A549 (cell line): ENCODE data around the gene POLK. TPM values are rescaled to one million over a fixed set of nuclear protein-coding genes. Genes with fewer than 3 reads are reported as not detected.

Experiments used
- ATAC-seq, 2 experiments: fragments of 200-7000 bp in 1 of 2; fragments of >200 bp in 1 of 2; cut with Nextera tagmentation in 1 of 2; cut with Tn5 transposase in 1 of 2; 3 replicates each; pipeline versions ENCODE4 v1.8.0 to v1.9.1; 2018 to 2020; ENCODE audit warnings: mild to moderate bottlenecking in 1 of 2, moderate library complexity in 1 of 2
- CTCF ChIA-PET: fragments of 300-600 bp; sonication (Branson Sonifier 250); formaldehyde crosslinking; extraction: SDS; loops from one replicate; lab custom pipeline; 2021; ENCODE audit warnings: antibody characterized with exemption, inconsistent platforms; lab: Yijun Ruan, JAX
- POLR2A ChIA-PET: fragments of 350-600 bp; formaldehyde crosslinking; extraction: SDS; loops from one replicate; lab custom pipeline; 2021; ENCODE audit warnings: antibody characterized with exemption, inconsistent platforms; lab: Yijun Ruan, JAX
- DNase-seq, 2 experiments: peaks; one replicate each; pipeline versions ENCODE4 v3.0.0 to v3.0.0-alpha.2; 2011 to 2016; ENCODE audit warnings: low read depth in 1 of 2, low spot score in 1 of 2
- FAIRE-seq: peaks from 2 replicates; lab custom pipeline; 2011; peaks lifted over from hg19 to GRCh38; lab: Jason Lieb, UNC
- H3K27ac ChIP-seq, 2 experiments: fragments of >200 bp; sonication (Bioruptor Twin); formaldehyde crosslinking; 3 replicates each; pipeline ENCODE4 v1.5.1; 2016 to 2017
- H3K4me1 ChIP-seq: fragments of >200 bp; sonication (Bioruptor Twin); formaldehyde crosslinking; 3 replicates; pipeline ENCODE4 v1.6.1; 2016
- H3K4me2 ChIP-seq: fragments of >200 bp; sonication (Bioruptor Twin); formaldehyde crosslinking; 3 replicates; pipeline ENCODE4 v1.6.1; 2016
- H3K4me3 ChIP-seq: fragments of >200 bp; sonication (Bioruptor Twin); formaldehyde crosslinking; 3 replicates; pipeline ENCODE4 v1.5.1; 2016
- H3K9me3 ChIP-seq: fragments of >200 bp; sonication (Bioruptor Twin); formaldehyde crosslinking; 3 replicates; pipeline ENCODE4 v1.6.1; 2016
- ATOH8 ChIP-seq: fragments of 250-450 bp; sonication (Bioruptor Pico); IDR thresholded peaks from 2 replicates; pipeline ENCODE4 v1.5.0; 2020; ENCODE audit warnings: low read depth, mild to moderate bottlenecking, moderate library complexity
- BCL3 ChIP-seq: fragments of >200 bp; sonication (Bioruptor Twin); formaldehyde crosslinking; IDR thresholded peaks from 3 replicates; pipeline ENCODE4 v1.6.1; 2016
- BHLHE40 ChIP-seq: IDR thresholded peaks from 2 replicates; pipeline ENCODE4 v1.6.1; 2012; ENCODE audit warnings: low read depth, low read length, inconsistent platforms
- CBX2 ChIP-seq: fragments of 200-600 bp; sonication (generic); IDR thresholded peaks from 2 replicates; pipeline ENCODE4 v1.6.1; 2016; ENCODE audit warnings: low read depth, mild to moderate bottlenecking, borderline replicate concordance
- CBX8 ChIP-seq: fragments of 200-600 bp; sonication (generic); IDR thresholded peaks from 2 replicates; pipeline ENCODE4 v1.6.1; 2016
- CEBPB ChIP-seq, 2 experiments: fragments of >200 bp in 1 of 2; sonication (Bioruptor Twin) in 1 of 2; formaldehyde crosslinking in 1 of 2; IDR thresholded peaks; 2 replicates each; pipeline ENCODE4 v1.6.1; 2012 to 2016
- CTCF ChIP-seq: fragments of >200 bp; sonication (Bioruptor Twin); formaldehyde crosslinking; IDR thresholded peaks from 3 replicates; pipeline ENCODE4 v1.5.1; 2016
- E2F6 ChIP-seq: IDR thresholded peaks from 2 replicates; pipeline ENCODE4 v1.6.1; 2012; ENCODE audit warnings: low read depth, borderline replicate concordance
- ELK1 ChIP-seq: fragments of 150-350 bp; IDR thresholded peaks from 2 replicates; pipeline ENCODE4 v1.6.1; 2014; ENCODE audit warnings: low read depth, mild to moderate bottlenecking, low read length
- EP300 ChIP-seq, 2 experiments: fragments of >200 bp; sonication (Bioruptor Twin); formaldehyde crosslinking; IDR thresholded peaks; 2 replicates in 1 of 2; 3 replicates in 1 of 2; pipeline ENCODE4 v1.6.1; 2016 to 2017
- ESRRA ChIP-seq: fragments of 150-350 bp; IDR thresholded peaks from 2 replicates; pipeline ENCODE4 v1.6.1; 2014; ENCODE audit warnings: mild to moderate bottlenecking, low read length, borderline replicate concordance
- HMGXB4 ChIP-seq: fragments of 250-450 bp; sonication (Bioruptor Pico); IDR thresholded peaks from 2 replicates; pipeline ENCODE4 v1.5.0; 2021; ENCODE audit warnings: mild to moderate bottlenecking, moderate library complexity, borderline replicate concordance
- HOXA7 ChIP-seq: fragments of 250-450 bp; sonication (Bioruptor Pico); IDR thresholded peaks from 2 replicates; pipeline ENCODE4 v1.5.0; 2020; ENCODE audit warnings: mild to moderate bottlenecking, moderate library complexity
- HOXB13 ChIP-seq: fragments of 250-450 bp; sonication (Bioruptor Pico); IDR thresholded peaks from 2 replicates; pipeline ENCODE4 v1.5.0; 2020; ENCODE audit warnings: low read depth, mild to moderate bottlenecking, moderate library complexity
- JUNB ChIP-seq: fragments of >200 bp; sonication (Bioruptor Twin); formaldehyde crosslinking; IDR thresholded peaks from 2 replicates; pipeline ENCODE4 v1.6.1; 2016
- KDM5A ChIP-seq: fragments of 200-600 bp; sonication (generic); IDR thresholded peaks from 2 replicates; pipeline ENCODE4 v1.6.1; 2016; ENCODE audit warnings: antibody characterized with exemption, mild to moderate bottlenecking
- MAFK ChIP-seq: fragments of 450-650 bp; IDR thresholded peaks from 2 replicates; pipeline ENCODE4 v1.6.1; 2014; ENCODE audit not compliant: partially characterized antibody
- NFE2L2 ChIP-seq: fragments of 150-350 bp; conservative IDR thresholded peaks from 2 replicates; pipeline ENCODE4 v1.6.1; 2014; ENCODE audit warnings: low read length
- PBX3 ChIP-seq: IDR thresholded peaks from 2 replicates; pipeline ENCODE4 v1.6.1; 2012
- RAD21 ChIP-seq, 2 experiments: fragments of >200 bp in 1 of 2; sonication (Bioruptor Twin) in 1 of 2; formaldehyde crosslinking in 1 of 2; IDR thresholded peaks in 1 of 2; conservative IDR thresholded peaks in 1 of 2; 2 replicates in 1 of 2; 3 replicates in 1 of 2; pipeline ENCODE4 v1.6.1; 2012 to 2018; ENCODE audit warnings: inconsistent platforms in 1 of 2
- RARB ChIP-seq: fragments of 250-450 bp; sonication (Bioruptor Pico); IDR thresholded peaks from 2 replicates; pipeline ENCODE4 v1.8.0; 2021; ENCODE audit warnings: mild to moderate bottlenecking, moderate library complexity
- RFX5 ChIP-seq: fragments of 450-650 bp; IDR thresholded peaks from 2 replicates; pipeline ENCODE4 v1.7.1; 2014; ENCODE audit warnings: antibody characterized with exemption, mild to moderate bottlenecking, moderate library complexity
- TFCP2L1 ChIP-seq: fragments of 250-450 bp; sonication (Bioruptor Pico); IDR thresholded peaks from 2 replicates; pipeline ENCODE4 v1.5.0; 2021; ENCODE audit warnings: mild to moderate bottlenecking
- USF2 ChIP-seq: fragments of 450-650 bp; IDR thresholded peaks from 2 replicates; pipeline ENCODE4 v1.6.1; 2014; ENCODE audit warnings: antibody characterized with exemption
- ZSCAN20 ChIP-seq: fragments of 250-450 bp; sonication (Bioruptor Pico); IDR thresholded peaks from 2 replicates; pipeline ENCODE4 v1.8.0; 2022; ENCODE audit warnings: mild to moderate bottlenecking, moderate library complexity
- WGBS: methylation state at CpG from one replicate; pipeline ENCODE4 v1.1.6; 2017; ENCODE audit errors: missing lambda C conversion rate; 5-methylcytosine and 5-hydroxymethylcytosine counted together
- polyA plus RNA-seq, 4 experiments: library from polyadenylated mRNA; depleted of rRNA in 3 of 4; stranded (reverse); fragments of >200 nt; fragmentation: RNase III in 1 of 4; extraction: RNeasy Plus Mini Kit Qiagen cat#74134 plus additional on column Dnase treatment in 1 of 4; gene quantifications; 2 replicates in 3 of 4; 3 replicates in 1 of 4; pipeline ENCODE4 v1.2.3, GENCODE V29; 2011 to 2017

The POLK gene
- polyA plus RNA-seq, 2 of the 4 experiments (the other 2 are of a cell fraction) = 10.9 to 39.8 TPM

- TF ChIP-seq JUNB (no peak), CBX8 (no peak)
Measured at GRCh38 chr5:75536694-75537360, 25.1 kb downstream of the POLK start (continued).

GRCh38 chr5:75538211-75538610 lies 26.5 kb downstream of the POLK start:
- no peak overlapping the region for H3K4me3 ChIP-seq
- peaks cover 4% of the 10 kb centered on the region; the same call in 1 of the 3 replicates for H3K9me3 ChIP-seq
- ATAC-seq (no peak), DNase-seq (no peak), FAIRE-seq (no peak)
- POLR2A ChIA-PET = no interaction called here
- CTCF ChIA-PET = interaction anchor here (0.7 kb wide), 1 partner anchor 17 kb away, joined by 3 read pairs; no protein-coding TSS in a partner anchor
- no peak overlapping the region for H3K27ac ChIP-seq
- H3K4me1 ChIP-seq = peaks cover 9% of the 10 kb centered on the region; the same call in 2 of the 3 replicates
- TF ChIP-seq E2F6 = no peak
- TF ChIP-seq HOXA7 (CRISPR knock-in tag) = no peak
- no peak for TF ChIP-seq TFCP2L1
- no peak for TF ChIP-seq CBX8
- no peak for TF ChIP-seq RFX5
- TF ChIP-seq RAD21 (conservative IDR thresholded peaks at IDR 0.05 in 1 of 2, IDR thresholded peaks at IDR 0.05 in 1 of 2) = no peak
- no peak for TF ChIP-seq KDM5A
- TF ChIP-seq MAFK = no peak
- TF ChIP-seq ESRRA = no peak
- no peak for TF ChIP-seq BCL3
- TF ChIP-seq ZSCAN20 (CRISPR knock-in tag) = no peak
- 93% methylated on average over 1 of the region's 1 CpG for WGBS
- no peak overlapping the region for H3K4me2 ChIP-seq

- FAIRE-seq = no peak
- no peak for DNase-seq
- Histone ChIP-seq H3K27ac (no peak overlapping the region), H3K9me3 (no peaks in the 10 kb centered on the region), H3K4me2 (no peak overlapping the region), H3K4me1 (no peaks in the 10 kb centered on the region), H3K4me3 (no peak overlapping the region)
- WGBS = 86% methylated on average over 2 of the region's 2 CpGs
- ChIA-PET CTCF (interaction anchor here (0.6 kb wide), 1 partner anchor 872 kb away, joined by 3 read pairs; no protein-coding TSS in a partner anchor), POLR2A (no interaction called here)
- ATAC-seq = no peak
- no peak for TF ChIP-seq ATOH8
- TF ChIP-seq JUNB = no peak
- TF ChIP-seq ELK1 = no peak
- no peak for TF ChIP-seq BHLHE40
- no peak for TF ChIP-seq ESRRA
- TF ChIP-seq RAD21 (conservative IDR thresholded peaks at IDR 0.05 in 1 of 2, IDR thresholded peaks at IDR 0.05 in 1 of 2) = no peak
- no peak for TF ChIP-seq NFE2L2
- TF ChIP-seq EP300 (IDR thresholded peaks at IDR 0.05) = no peak
- TF ChIP-seq USF2 = no peak
- no peak for TF ChIP-seq HOXB13 (CRISPR knock-in tag)
- no peak for TF ChIP-seq HMGXB4 (CRISPR knock-in tag)
- TF ChIP-seq CEBPB (IDR thresholded peaks at IDR 0.05) = no peak
- TF ChIP-seq CTCF = no peak
- no peak for TF ChIP-seq CBX2
- no peak for TF ChIP-seq RARB (CRISPR knock-in tag)
- no peak for TF ChIP-seq PBX3
- TF ChIP-seq, all 56 proteins: peak for 0
Measured at GRCh38 chr5:75545131-75545530, 33.4 kb downstream of the POLK start.
